ENCODE data around the gene UTF1.

The UTF1 gene

GRCh38 chr10:133247681-133248333, 17.8 kb downstream of the UTF1 start:
- no peak for DNase-seq (ENCODE audit: low spot score)

DNA sequence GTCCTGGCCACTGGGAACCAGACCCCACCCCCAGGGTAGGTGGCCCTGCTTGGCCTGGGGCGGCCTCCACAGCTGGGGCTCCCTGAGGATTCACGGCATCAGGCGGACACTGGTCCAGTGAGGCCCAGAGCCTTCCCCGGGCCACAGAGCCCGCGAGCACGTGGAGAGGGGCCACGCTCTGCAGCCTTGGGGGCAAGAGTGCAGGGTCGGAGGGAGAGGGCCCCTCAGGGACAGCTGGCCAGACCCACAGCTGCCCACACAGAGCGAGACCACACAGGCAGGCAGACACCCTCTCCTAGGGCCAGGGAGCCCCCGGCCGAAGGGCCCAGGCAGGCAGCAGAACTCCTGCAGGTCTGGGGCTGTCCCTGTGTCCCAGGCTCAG, 18.3 kb downstream of the UTF1 start:
- DNase-seq (ENCODE audit: low spot score): no peak

GRCh38 chr10:133249094-133249780, 19.2 kb downstream of the UTF1 start:
- DNase-seq (ENCODE audit: low spot score): no peak

DNA sequence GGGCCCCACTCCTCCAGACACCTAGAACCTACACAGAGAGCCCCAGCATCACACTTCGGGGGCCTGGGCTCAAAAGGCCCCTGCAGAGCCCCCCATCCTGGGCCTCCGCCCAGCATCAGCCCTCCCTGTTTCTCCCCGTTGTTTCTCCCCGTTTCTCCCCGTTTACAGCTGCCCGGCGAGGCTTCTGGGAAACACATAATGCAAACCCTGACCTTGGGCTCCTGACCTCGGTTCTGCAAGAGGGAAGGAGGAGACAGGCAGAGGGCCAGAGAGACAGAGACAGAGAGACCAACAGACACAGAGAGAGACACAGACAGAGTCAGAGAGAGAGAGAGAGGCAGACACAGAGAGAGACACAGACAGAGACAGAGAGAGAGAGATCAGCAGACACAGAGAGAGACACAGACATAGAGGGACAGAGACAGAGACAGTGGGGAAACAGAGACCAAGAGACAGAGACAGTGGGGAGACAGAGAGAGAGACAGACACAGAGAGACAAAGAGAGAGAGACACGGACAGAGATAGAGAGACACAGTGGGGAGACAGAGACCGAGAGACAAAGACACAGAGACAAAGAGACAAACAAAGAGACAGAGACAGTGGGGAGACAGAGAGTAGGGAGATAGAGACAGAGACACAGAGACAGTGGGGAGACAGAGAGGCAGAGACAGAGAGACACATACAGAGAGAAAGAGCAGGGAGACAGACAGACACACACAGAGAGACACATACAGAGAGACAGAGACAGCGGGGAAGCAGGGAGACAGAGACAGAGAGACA, 20.1 kb downstream of the UTF1 start:
- no peak for DNase-seq (ENCODE audit: low spot score)

DNA sequence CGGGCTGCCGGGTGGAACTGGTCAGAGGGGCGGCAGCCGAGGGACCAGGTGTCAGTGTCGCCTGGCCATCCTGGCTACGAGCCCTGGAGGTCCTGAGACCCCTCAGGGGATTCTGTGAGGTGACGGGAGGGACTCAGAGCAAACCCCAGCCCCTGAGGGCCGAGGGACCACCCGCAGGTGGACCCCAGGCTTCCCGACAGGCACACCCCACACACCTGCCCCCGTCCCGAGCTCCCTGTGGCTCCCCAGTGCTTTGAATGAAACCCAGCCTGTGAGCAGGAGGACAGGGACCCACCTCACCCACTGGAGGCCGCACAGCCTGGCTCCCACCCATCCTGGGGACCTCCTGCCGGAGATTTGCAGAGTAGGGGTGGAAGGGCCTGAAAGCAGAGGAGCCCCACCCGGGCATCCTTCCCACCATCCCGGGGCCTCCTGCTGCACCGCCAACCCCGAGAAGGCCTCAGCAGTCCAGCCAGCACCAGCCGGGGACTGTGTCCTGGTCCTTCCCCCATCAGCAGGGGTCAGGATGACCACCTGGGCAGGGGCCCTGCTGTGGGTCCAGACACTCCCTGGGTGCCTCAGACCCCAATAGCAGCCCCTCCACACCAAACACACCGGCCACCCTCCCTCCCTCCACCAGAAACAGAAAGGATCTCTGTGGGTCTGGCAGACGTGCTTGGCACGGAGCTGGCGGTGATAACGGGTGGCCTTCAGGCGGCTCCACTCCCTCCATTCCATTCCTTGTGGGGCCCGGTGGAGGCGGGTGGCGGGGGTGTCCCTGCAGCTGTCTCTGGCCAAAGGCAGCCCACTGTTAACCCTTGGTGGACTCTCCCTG, 21.6 kb downstream of the UTF1 start:
- no peak for DNase-seq (ENCODE audit: low spot score)

GRCh38 chr10:133252223-133252552, 22.2 kb downstream of the UTF1 start:
- DNase-seq (ENCODE audit: low spot score): no peak

- no peak for DNase-seq (ENCODE audit: low spot score)
Measured at GRCh38 chr10:133253361-133253955, 23.4 kb downstream of the UTF1 start.

DNA sequence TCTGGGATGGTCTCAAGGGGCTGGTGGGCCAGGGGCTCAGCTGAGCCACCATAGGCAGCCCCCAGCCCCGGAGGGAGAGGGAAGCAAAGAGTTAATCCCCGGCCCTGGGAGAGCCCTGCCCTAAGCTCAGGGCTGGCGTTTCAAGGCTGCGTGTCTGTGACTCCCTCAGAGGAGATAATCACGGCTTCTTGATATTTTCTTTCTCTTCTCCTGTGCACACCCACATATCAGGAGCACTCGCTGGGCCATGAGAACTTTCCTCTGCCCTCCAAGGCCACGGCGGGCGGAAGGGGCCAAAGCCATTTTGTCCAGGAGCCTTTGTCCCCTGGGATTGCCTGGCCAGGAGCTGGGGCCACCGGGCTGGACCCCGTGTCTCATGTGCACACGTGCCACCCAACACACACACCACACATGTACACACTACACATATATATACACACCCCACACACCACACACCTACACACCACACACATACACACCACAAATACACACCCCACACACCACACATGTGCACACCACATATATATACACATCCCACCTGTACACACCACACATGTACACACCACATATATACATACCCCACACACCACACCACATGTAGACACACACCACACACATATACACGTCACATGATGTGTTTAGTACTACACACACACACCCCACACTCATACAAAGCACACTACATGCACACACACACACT, 24.6 kb downstream of the UTF1 start:
- no peak for DNase-seq (ENCODE audit: low spot score)

DNA sequence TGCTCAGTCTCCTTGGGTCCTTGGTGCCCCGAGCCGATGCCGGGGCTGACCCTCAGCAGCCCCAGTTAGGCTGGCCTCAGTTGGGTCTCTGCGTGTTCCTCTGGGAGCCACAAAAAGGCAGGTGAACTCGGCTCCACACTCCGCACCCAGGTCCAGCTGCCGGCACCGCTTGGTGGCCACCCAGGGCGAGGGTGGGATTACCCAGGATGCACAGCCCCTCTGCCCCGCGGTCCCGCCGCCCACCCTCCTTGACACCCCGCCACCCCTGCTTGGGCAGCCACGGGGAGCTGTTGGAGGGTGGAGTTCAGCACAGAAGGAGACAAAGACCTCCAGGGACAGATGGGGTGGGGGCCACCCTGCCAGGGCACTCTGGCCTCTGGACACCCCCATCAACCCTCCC, 25.3 kb downstream of the UTF1 start:
- DNase-seq (ENCODE audit: low spot score): no peak

- DNase-seq (ENCODE audit: low spot score): no peak
Measured at GRCh38 chr10:133257489-133258065, 27.6 kb downstream of the UTF1 start.

- no peak for DNase-seq (ENCODE audit: low spot score)
Measured at GRCh38 chr10:133258066-133258817, 28.2 kb downstream of the UTF1 start.

GRCh38 chr10:133258818-133259601, 29.0 kb downstream of the UTF1 start:
- peak; percentile 58 for DNase-seq (ENCODE audit: low spot score)

- no peak for DNase-seq (ENCODE audit: low spot score)
Measured at GRCh38 chr10:133259602-133259989, 29.6 kb downstream of the UTF1 start.

DNA sequence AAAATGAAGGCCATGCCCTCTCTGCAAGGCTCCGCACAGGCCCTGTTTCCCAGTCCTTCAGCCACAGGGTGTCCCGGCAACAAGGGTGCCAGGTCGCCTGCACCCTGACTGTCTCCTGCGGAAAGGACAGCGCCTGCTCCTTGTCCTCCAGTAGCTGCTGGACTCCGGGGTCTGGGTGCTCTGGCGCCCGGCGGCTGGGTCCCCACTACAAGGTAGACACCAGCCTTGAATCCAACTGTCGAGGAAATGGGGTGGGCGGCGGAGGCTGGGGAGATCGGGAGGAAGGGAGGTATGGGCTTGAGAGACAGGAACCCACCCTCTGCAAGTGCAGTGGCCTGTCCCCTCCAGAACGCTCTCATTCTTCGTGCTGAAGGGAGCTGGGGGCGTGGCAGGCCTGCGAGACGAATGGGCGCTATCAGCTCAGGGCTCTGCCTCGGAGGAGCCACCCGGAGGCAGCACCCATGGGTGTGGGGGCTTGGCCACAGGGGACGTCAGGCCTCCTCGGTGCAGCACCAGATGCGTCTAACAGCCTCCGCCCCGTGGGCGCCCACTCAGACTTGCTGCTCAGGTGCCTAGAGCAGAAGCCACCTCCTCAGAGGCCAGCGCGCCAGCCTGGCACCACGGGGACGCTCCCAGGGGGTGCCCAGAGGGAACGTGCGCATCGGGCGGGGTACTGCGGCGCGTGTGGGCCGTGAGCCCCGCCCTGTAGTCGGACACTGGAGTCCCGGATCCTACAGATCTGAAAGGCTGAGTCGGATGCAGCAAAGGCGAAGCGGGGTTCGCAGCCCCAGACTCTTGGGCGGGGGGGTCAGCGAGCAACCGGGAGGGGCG, 31.1 kb downstream of the UTF1 start:
- DNase-seq (ENCODE audit: low spot score): peak; percentile 48

DNA sequence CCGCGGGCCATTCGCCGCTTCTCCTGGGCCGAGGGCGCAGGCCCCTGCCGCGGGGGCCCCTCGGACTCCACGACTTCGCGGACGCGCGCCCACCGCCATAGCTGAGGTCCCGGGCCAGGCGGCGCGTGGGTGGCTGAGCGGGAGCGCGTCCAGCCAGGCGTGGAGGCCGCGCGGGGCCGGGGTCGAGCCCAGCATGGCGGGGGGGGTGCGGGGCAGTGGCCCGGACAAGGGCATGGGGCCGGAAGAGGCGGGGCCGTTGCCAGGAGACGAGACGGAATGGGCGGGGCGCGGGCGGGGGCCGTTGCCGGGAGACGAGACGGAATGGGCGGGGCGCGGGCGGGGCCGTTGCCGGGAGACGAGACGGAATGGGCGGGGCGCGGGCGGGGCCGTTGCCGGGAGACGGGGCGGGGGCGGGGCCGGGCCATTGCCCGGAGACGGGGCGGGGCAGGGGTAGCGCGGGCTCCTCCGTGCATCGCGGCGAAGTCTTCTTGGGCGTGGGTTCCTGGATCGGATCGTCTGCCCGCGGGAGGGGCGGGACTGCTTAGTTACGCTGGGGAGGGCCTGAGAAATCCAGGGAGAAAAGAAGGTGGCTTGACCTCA, 31.8 kb downstream of the UTF1 start:
- peak; percentile 76 for DNase-seq (ENCODE audit: low spot score)

DNA sequence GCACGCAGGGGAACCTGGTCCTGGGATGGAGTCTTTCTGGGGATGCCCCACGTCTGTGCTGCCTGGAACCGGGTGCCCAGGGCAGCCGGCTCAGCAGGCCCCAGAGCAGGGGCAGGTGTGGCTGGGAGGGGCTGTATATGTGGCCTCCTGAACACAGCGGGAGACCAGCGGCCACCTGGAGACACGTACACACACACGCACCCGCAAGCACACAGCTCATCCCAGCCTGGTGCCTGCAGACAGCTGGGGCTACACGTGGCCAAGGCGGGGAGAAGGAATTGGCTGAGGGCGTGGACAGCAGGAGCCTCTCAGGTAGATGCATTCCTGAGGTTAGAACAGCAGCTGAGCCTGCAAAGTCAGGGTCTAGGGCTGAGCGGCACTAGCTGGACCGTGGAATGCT, 32.7 kb downstream of the UTF1 start:
- no peak for DNase-seq (ENCODE audit: low spot score)

DNA sequence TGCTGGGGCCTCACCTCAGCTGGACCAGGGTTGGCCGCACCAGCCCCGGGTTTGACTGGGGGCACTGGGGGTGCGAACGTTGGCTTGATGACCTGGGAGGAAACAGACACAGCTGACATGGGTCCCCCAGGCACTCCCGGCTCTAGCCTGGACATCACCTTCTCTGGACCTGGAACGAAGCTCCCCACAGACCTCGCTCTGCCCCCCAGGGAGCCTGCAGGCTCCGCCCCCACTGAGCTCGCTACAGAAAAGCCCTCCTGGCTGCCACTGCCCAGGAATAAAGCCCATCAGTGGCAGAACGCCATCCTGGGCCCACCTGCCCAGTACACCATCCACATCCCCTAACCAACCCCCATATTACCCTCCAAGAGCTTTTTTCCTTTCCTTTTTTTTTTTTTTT, 33.7 kb downstream of the UTF1 start:
- no peak for DNase-seq (ENCODE audit: low spot score)

DNA sequence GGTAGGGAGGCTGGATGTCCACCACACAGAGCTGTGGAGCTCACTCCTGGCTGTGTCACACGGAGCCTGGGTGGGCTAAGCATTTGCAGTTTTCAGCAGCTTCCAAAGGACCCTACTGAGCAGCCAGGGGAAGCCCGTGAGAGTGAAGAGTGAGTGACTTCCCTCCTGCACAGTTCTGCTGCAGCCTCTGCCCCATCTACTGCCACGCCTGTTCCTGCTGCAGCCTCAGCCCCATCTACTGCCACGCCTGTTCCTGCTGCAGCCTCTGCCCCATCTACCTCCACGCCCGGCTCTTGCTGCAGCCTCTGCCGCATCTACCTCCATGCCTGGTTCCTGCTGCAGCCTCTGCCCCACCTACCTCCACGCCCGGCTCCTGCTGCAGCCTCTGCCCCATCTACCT, 34.4 kb downstream of the UTF1 start:
- no peak for DNase-seq (ENCODE audit: low spot score)

All from globus pallidus (tissue), 1 donor.